ENCODE measurements around the gene CMBL.

The CMBL gene

GRCh38 chr5:10339958-10340357, 32.3 kb upstream of the CMBL start:
- DNase-seq (ENCODE audit: low spot score in 2 of 2) (no peak), ATAC-seq (replicated peaks; ENCODE audit: extremely low read depth, poor library complexity, severe bottlenecking) (no peak)
- Mint-ChIP-seq H3K4me3 (no peak overlapping the region), H3K9me3 (no peaks in the 10 kb centered on the region), H3K36me3 (ENCODE audit: insufficient read depth) (no peaks in the 10 kb centered on the region), H3K27me3 (peaks cover 10% of the 10 kb centered on the region), H3K4me1 (no peaks in the 10 kb centered on the region), H3K27ac (ENCODE audit: low read depth) (no peak overlapping the region)

GRCh38 chr5:10339058-10339811, 31.5 kb upstream of the CMBL start:
- ATAC-seq (replicated peaks; ENCODE audit: extremely low read depth, poor library complexity, severe bottlenecking) (no peak), DNase-seq (ENCODE audit: low spot score in 2 of 2) (no peak)
- no peak overlapping the region for H3K4me3 Mint-ChIP-seq
- H3K4me1 Mint-ChIP-seq, result no peaks in the 10 kb centered on the region
- no peak overlapping the region for H3K27ac Mint-ChIP-seq (ENCODE audit: low read depth)
- no peaks in the 10 kb centered on the region for H3K36me3 Mint-ChIP-seq (ENCODE audit: insufficient read depth)
- H3K27me3 Mint-ChIP-seq, result peaks cover 17% of the 10 kb centered on the region
- no peaks in the 10 kb centered on the region for H3K9me3 Mint-ChIP-seq

GRCh38 chr5:10338686-10339057, 31.0 kb upstream of the CMBL start:
- no peaks in the 10 kb centered on the region for H3K36me3 Mint-ChIP-seq (ENCODE audit: insufficient read depth)
- H3K9me3 Mint-ChIP-seq, result no peaks in the 10 kb centered on the region
- H3K4me1 Mint-ChIP-seq, result peaks cover under 1% of the 10 kb centered on the region
- DNase-seq (ENCODE audit: low spot score in 2 of 2), result no peak
- no peak overlapping the region for H3K4me3 Mint-ChIP-seq
- H3K27me3 Mint-ChIP-seq, result peaks cover 23% of the 10 kb centered on the region
- ATAC-seq (replicated peaks; ENCODE audit: extremely low read depth, poor library complexity, severe bottlenecking), result no peak
- no peak overlapping the region for H3K27ac Mint-ChIP-seq (ENCODE audit: low read depth)

GRCh38 chr5:10337986-10338385, 30.3 kb upstream of the CMBL start:
- no peak for ATAC-seq (replicated peaks; ENCODE audit: extremely low read depth, poor library complexity, severe bottlenecking)
- Mint-ChIP-seq H3K36me3 (ENCODE audit: insufficient read depth) (no peaks in the 10 kb centered on the region), H3K9me3 (no peaks in the 10 kb centered on the region), H3K4me3 (no peak overlapping the region), H3K27ac (ENCODE audit: low read depth) (no peak overlapping the region), H3K27me3 (peaks cover 30% of the 10 kb centered on the region), H3K4me1 (peaks cover 7% of the 10 kb centered on the region)
- DNase-seq (ENCODE audit: low spot score in 2 of 2), result no peak

- no peak overlapping the region for H3K4me3 Mint-ChIP-seq
- peaks cover 9% of the 10 kb centered on the region for H3K4me1 Mint-ChIP-seq
- ATAC-seq (replicated peaks; ENCODE audit: extremely low read depth, poor library complexity, severe bottlenecking) (no peak), DNase-seq (ENCODE audit: low spot score in 2 of 2) (no peak)
- peaks cover 38% of the 10 kb centered on the region for H3K27me3 Mint-ChIP-seq
- H3K36me3 Mint-ChIP-seq (ENCODE audit: insufficient read depth), result no peaks in the 10 kb centered on the region
- no peaks in the 10 kb centered on the region for H3K9me3 Mint-ChIP-seq
- H3K27ac Mint-ChIP-seq (ENCODE audit: low read depth), result no peak overlapping the region
These were observed 29.4 kb upstream of the CMBL start for GRCh38 chr5:10337107-10337506.

- Mint-ChIP-seq H3K27me3 (peaks cover 50% of the 10 kb centered on the region), H3K27ac (ENCODE audit: low read depth) (no peak overlapping the region), H3K4me3 (no peak overlapping the region), H3K4me1 (peaks cover 9% of the 10 kb centered on the region), H3K9me3 (no peaks in the 10 kb centered on the region), H3K36me3 (ENCODE audit: insufficient read depth) (no peaks in the 10 kb centered on the region)
- ATAC-seq (replicated peaks; ENCODE audit: extremely low read depth, poor library complexity, severe bottlenecking), result no peak
- DNase-seq (ENCODE audit: low spot score in 2 of 2), result no peak
These were observed 28.2 kb upstream of the CMBL start for GRCh38 chr5:10335711-10336470.

- ATAC-seq (replicated peaks; ENCODE audit: extremely low read depth, poor library complexity, severe bottlenecking) (no peak), DNase-seq (ENCODE audit: low spot score in 2 of 2) (peak in 1 of 2 donors; percentile 4)
- no peak overlapping the region for H3K4me3 Mint-ChIP-seq
- H3K27ac Mint-ChIP-seq (ENCODE audit: low read depth), result no peak overlapping the region
- no peaks in the 10 kb centered on the region for H3K36me3 Mint-ChIP-seq (ENCODE audit: insufficient read depth)
- peaks cover 9% of the 10 kb centered on the region for H3K4me1 Mint-ChIP-seq
- no peaks in the 10 kb centered on the region for H3K9me3 Mint-ChIP-seq
- H3K27me3 Mint-ChIP-seq, result peaks cover 55% of the 10 kb centered on the region
These were observed 27.1 kb upstream of the CMBL start for GRCh38 chr5:10334831-10335230.

- Mint-ChIP-seq H3K27me3 (peaks cover 55% of the 10 kb centered on the region), H3K9me3 (no peaks in the 10 kb centered on the region), H3K4me1 (peaks cover 9% of the 10 kb centered on the region), H3K4me3 (peak overlapping the region; percentile 83), H3K36me3 (ENCODE audit: insufficient read depth) (no peaks in the 10 kb centered on the region), H3K27ac (ENCODE audit: low read depth) (no peak overlapping the region)
- DNase-seq (ENCODE audit: low spot score in 2 of 2) (peak in 1 of 2 donors; percentile 9), ATAC-seq (replicated peaks; ENCODE audit: extremely low read depth, poor library complexity, severe bottlenecking) (peak; percentile 36)
These were observed 25.7 kb upstream of the CMBL start for GRCh38 chr5:10333154-10334006.

- no peak for ATAC-seq (replicated peaks; ENCODE audit: extremely low read depth, poor library complexity, severe bottlenecking)
- DNase-seq (ENCODE audit: low spot score in 2 of 2), result no peak
- Mint-ChIP-seq H3K9me3 (no peaks in the 10 kb centered on the region), H3K27me3 (peaks cover 55% of the 10 kb centered on the region), H3K4me1 (peaks cover 9% of the 10 kb centered on the region), H3K36me3 (ENCODE audit: insufficient read depth) (no peaks in the 10 kb centered on the region), H3K27ac (ENCODE audit: low read depth) (no peak overlapping the region), H3K4me3 (no peak overlapping the region)
These were observed 24.6 kb upstream of the CMBL start for GRCh38 chr5:10332301-10332700.

GRCh38 chr5:10331341-10331796, 23.7 kb upstream of the CMBL start:
- Mint-ChIP-seq H3K36me3 (ENCODE audit: insufficient read depth) (no peaks in the 10 kb centered on the region), H3K9me3 (no peaks in the 10 kb centered on the region), H3K27ac (ENCODE audit: low read depth) (no peak overlapping the region), H3K4me3 (no peak overlapping the region), H3K27me3 (peaks cover 55% of the 10 kb centered on the region), H3K4me1 (peaks cover 9% of the 10 kb centered on the region)
- no peak for ATAC-seq (replicated peaks; ENCODE audit: extremely low read depth, poor library complexity, severe bottlenecking)
- no peak for DNase-seq (ENCODE audit: low spot score in 2 of 2)

- peaks cover 52% of the 10 kb centered on the region for H3K27me3 Mint-ChIP-seq
- DNase-seq (ENCODE audit: low spot score in 2 of 2), result no peak
- no peak overlapping the region for H3K4me3 Mint-ChIP-seq
- H3K9me3 Mint-ChIP-seq, result no peaks in the 10 kb centered on the region
- H3K4me1 Mint-ChIP-seq, result peaks cover 9% of the 10 kb centered on the region
- H3K36me3 Mint-ChIP-seq (ENCODE audit: insufficient read depth), result no peaks in the 10 kb centered on the region
- no peak for ATAC-seq (replicated peaks; ENCODE audit: extremely low read depth, poor library complexity, severe bottlenecking)
- H3K27ac Mint-ChIP-seq (ENCODE audit: low read depth), result no peak overlapping the region
These were observed 23.0 kb upstream of the CMBL start for GRCh38 chr5:10330511-10331230.
